Measurements from ENCODE around the gene SPRED1. TPM values are rescaled to one million over a fixed set of nuclear protein-coding genes. Genes with fewer than 3 reads are reported as not detected.
A peak's percentile ranks its signal among the peaks of the same experiment; 100 is the strongest.

The SPRED1 gene
- total RNA-seq, 1 donor from 2014 or later, result 57.2 TPM

GRCh38 chr15:38362355-38362754 is 109.7 kb downstream of the SPRED1 start:
- DNase-seq, result no peak

- no peak for DNase-seq
Measured at GRCh38 chr15:38367476-38367875, 114.8 kb downstream of the SPRED1 start.

GRCh38 chr15:38369936-38370478 is 117.4 kb downstream of the SPRED1 start:
- no peak for DNase-seq

GRCh38 chr15:38373016-38373415 is 120.4 kb downstream of the SPRED1 start:
- no peak for DNase-seq

- DNase-seq, result peak; percentile 84
Measured at GRCh38 chr15:38374029-38374428, 121.4 kb downstream of the SPRED1 start.

- no peak for DNase-seq
Measured at GRCh38 chr15:38374556-38374955, 121.9 kb downstream of the SPRED1 start.

GRCh38 chr15:38376081-38376480 is 123.4 kb downstream of the SPRED1 start:
- no peak for DNase-seq

GRCh38 chr15:38377636-38378035 is 125.0 kb downstream of the SPRED1 start:
- peak; percentile 82 for DNase-seq

- DNase-seq, result peak; percentile 61
Measured at GRCh38 chr15:38378161-38378560, 125.5 kb downstream of the SPRED1 start.

GRCh38 chr15:38389924-38390542 is 137.4 kb downstream of the SPRED1 start:
- DNase-seq, result no peak

- DNase-seq, result no peak
Measured at GRCh38 chr15:38391191-38391590, 138.6 kb downstream of the SPRED1 start.

- no peak for DNase-seq
Measured at GRCh38 chr15:38398134-38398533, 145.5 kb downstream of the SPRED1 start.

GRCh38 chr15:38401106-38401505 is 148.5 kb downstream of the SPRED1 start:
- no peak for DNase-seq

GRCh38 chr15:38401701-38402100 is 149.1 kb downstream of the SPRED1 start:
- DNase-seq, result peak; percentile 54

GRCh38 chr15:38406436-38406835 is 153.8 kb downstream of the SPRED1 start:
- peak; percentile 19 for DNase-seq

Other genes starting within 250 kb of the SPRED1 start
- gene FAM98B, start 201.3 kb downstream of the SPRED1 start, total RNA-seq, result 35.4 TPM